Tibial artery (tissue), 4 donors: ENCODE data around the gene CELF4.

Source experiments
- DNase-seq, 2 donors: peaks; one replicate each; pipeline ENCODE4 v3.0.0-alpha.2; 2019
- H3K27ac ChIP-seq, 2 donors: fragments of 200-600 bp; sonication (generic) in 1 of 2; 1 replicate in 1 of 2; 2 replicates in 1 of 2; pipeline ENCODE4 v1.5.1; 2018 to 2019; ENCODE audit warnings: mild to moderate bottlenecking in 1 of 2
- H3K27me3 ChIP-seq, 2 donors: fragments of 200-600 bp; sonication (generic) in 1 of 2; one replicate each; pipeline versions ENCODE4 v1.5.1 to v1.6.0; 2016 to 2019
- H3K36me3 ChIP-seq, 3 donors: fragments of 200-600 bp; sonication (generic) in 2 of 3; one replicate each; pipeline ENCODE4 v1.5.1; 2016 to 2019; ENCODE audit warnings: mild to moderate bottlenecking in 2 of 3
- H3K4me1 ChIP-seq, 4 donors: fragments of 200-600 bp; sonication (generic) in 2 of 4; 1 replicate in 3 of 4; 2 replicates in 1 of 4; pipeline ENCODE4 v1.5.1; 2016 to 2019
- H3K4me3 ChIP-seq, 2 donors: fragments of 200-600 bp; sonication (generic) in 1 of 2; 1 replicate in 1 of 2; 2 replicates in 1 of 2; pipeline ENCODE4 v1.5.1; 2018 to 2019; ENCODE audit warnings: mild to moderate bottlenecking in 2 of 2
- H3K9me3 ChIP-seq, 3 donors: fragments of 200-600 bp; sonication (generic) in 1 of 3; one replicate each; pipeline ENCODE4 v1.5.1; 2016 to 2019
- intact Hi-C: fragments of 100-400 bp; cut with DNase I; formaldehyde crosslinking; loops from one replicate; pipeline ENCODE4 v1.15.0; 2023; ENCODE audit warnings: low total_unique reads
- TF ChIP-seq, protein P1 (sequence below), 2 experiments: fragments of 200-600 bp in 1 of 2; fragments of 450-650 bp in 1 of 2; IDR thresholded peaks; one replicate each; pipeline ENCODE4 v1.5.1; 2017 to 2019; ENCODE audit warnings: antibody characterized with exemption in 2 of 2, mild to moderate bottlenecking in 1 of 2, moderate library complexity in 1 of 2

Gene CELF4

DNA sequence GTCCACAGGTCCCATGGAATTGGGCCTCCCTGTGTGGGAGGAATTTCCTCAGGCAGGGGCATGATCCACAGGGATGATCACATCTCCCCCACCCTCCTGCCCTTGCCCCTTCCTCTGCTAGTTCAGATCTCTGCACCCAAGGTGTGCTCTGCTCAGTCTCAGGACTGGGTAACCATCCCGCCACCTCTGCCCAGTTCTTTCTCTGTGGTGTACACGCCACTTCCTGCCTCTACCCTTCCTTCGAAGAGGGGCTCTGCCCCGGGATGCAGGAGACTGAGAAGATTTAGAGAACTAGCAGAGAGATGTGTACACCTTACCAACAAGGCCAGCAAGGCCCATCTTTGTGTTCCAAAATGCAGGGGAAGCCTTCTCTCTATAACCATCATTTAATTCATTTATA lies 160.4 kb downstream of the CELF4 start:
- DNase-seq = no peak
- TF ChIP-seq, protein P1, sequence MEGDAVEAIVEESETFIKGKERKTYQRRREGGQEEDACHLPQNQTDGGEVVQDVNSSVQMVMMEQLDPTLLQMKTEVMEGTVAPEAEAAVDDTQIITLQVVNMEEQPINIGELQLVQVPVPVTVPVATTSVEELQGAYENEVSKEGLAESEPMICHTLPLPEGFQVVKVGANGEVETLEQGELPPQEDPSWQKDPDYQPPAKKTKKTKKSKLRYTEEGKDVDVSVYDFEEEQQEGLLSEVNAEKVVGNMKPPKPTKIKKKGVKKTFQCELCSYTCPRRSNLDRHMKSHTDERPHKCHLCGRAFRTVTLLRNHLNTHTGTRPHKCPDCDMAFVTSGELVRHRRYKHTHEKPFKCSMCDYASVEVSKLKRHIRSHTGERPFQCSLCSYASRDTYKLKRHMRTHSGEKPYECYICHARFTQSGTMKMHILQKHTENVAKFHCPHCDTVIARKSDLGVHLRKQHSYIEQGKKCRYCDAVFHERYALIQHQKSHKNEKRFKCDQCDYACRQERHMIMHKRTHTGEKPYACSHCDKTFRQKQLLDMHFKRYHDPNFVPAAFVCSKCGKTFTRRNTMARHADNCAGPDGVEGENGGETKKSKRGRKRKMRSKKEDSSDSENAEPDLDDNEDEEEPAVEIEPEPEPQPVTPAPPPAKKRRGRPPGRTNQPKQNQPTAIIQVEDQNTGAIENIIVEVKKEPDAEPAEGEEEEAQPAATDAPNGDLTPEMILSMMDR (IDR thresholded peaks at IDR 0.05) = no peak
- Histone ChIP-seq H3K4me1 (no peaks in the 10 kb centered on the region), H3K36me3 (no peaks in the 10 kb centered on the region), H3K4me3 (no peak overlapping the region), H3K27me3 (peaks cover 0 to 3% of the 10 kb centered on the region in 2 donors), H3K9me3 (no peaks in the 10 kb centered on the region), H3K27ac (no peak overlapping the region)
- intact Hi-C loops = no loop called here

DNA sequence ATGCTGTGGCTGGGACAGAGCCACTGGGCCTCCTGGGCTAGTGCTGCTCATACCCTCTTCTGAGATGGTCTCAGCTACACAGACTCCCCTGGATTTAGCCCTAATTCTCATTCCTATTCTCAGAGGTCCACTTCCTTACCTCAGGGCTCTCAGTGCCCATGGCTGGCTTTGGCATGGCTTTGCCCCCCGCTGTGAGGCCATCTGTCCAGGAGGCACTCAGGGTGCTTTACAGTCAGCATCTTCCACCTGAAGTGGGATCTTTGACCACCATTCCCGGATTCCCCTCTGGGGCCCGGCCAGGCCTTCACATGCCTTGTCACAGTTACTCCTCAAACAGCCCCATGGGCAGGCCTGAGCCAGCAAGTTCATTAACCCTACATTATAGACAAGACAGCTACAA lies 161.8 kb downstream of the CELF4 start:
- Histone ChIP-seq H3K4me3 (no peak overlapping the region), H3K27me3 (peaks cover 0 to 3% of the 10 kb centered on the region in 2 donors), H3K36me3 (no peaks in the 10 kb centered on the region), H3K4me1 (no peaks in the 10 kb centered on the region), H3K27ac (no peak overlapping the region), H3K9me3 (no peaks in the 10 kb centered on the region)
- no peak for DNase-seq
- TF ChIP-seq, protein P1 (IDR thresholded peaks at IDR 0.05) = no peak
- intact Hi-C loops = no loop called here

DNA sequence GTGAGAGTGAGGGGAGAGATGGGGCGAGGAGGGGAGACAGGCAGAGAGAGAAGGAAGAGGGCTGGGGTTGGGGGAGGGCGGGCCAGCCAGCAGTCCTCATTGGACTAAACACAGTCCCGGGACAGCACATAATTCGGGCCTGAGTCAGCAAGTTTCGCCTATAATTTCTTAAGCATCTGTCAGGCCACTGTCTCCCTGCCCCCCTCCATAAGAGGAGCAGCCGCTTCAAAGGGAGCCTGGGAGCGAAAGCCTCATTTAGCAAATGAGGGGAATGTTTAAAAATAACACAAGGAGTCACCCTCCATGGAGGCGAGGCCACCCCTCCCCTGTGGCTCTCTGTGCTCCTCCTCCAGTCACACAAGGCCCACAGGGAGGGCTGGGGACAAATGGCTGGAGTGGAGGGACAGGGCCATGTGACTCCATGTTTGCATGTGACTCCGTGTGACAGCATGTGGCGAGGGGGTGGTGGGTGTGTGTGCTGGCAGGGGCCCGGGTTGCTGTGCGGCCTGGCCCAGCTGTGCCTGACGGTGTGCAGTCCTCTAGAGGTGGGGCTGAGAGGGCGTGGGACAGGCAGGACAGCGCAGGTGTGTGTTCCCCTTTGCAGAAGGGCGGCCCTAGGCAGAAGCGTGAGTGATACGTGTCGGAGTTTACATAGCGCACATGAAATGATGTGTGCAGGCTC lies 162.4 kb downstream of the CELF4 start:
- H3K36me3 ChIP-seq = no peaks in the 10 kb centered on the region
- TF ChIP-seq, protein P1 (IDR thresholded peaks at IDR 0.05) = no peak
- no peak overlapping the region for H3K4me3 ChIP-seq
- no peak for DNase-seq
- H3K27me3 ChIP-seq = peaks cover 0 to 4% of the 10 kb centered on the region in 2 donors
- H3K9me3 ChIP-seq = no peaks in the 10 kb centered on the region
- no peaks in the 10 kb centered on the region for H3K4me1 ChIP-seq
- H3K27ac ChIP-seq = no peak overlapping the region
- intact Hi-C loops = no loop called here

DNA sequence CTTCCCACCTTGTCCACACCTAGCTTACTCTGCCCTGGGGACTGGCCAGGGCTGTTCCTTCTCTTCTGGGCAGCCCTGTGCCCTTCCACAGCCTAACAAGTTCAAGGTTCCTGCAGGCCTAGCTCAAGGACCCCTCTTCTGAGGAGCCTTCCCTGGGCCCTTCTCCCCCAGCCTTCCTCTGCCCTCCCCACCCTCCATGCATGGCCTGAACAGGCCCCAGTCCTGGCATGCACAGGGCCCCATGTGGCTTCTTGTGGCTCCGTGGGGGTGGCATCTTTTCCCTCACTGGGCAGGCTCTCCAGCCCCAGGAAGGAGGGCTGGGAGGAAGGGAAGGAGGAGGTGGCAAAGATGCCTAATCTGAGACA lies 162.9 kb downstream of the CELF4 start:
- Histone ChIP-seq H3K27me3 (peaks cover 0 to 8% of the 10 kb centered on the region in 2 donors), H3K9me3 (no peaks in the 10 kb centered on the region), H3K27ac (no peak overlapping the region), H3K36me3 (no peaks in the 10 kb centered on the region), H3K4me3 (no peak overlapping the region), H3K4me1 (no peaks in the 10 kb centered on the region)
- no peak for DNase-seq
- intact Hi-C loops = no loop called here
- TF ChIP-seq, protein P1 (IDR thresholded peaks at IDR 0.05) = no peak

DNA sequence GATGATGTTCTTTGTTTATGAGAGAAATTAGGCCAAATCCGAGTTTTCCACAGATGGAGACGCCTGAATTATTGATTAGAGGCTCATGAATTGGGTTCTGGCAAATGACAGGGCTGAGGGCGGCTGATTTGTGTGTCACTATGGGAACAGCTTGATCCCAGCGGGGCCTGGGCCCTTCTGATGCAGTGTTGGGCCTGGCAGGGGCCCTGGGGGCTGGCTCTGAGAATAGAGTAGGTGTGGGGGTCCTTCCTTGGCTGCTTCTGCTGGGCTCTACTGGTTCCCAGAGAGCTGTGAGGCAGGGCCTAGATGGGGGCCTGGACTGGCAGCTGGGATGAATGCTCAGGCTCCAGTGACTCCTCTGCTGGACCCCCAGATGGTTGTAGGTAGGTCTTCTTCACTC lies 164.8 kb downstream of the CELF4 start:
- no peak for DNase-seq
- peaks cover 0 to 8% of the 10 kb centered on the region in 2 donors for H3K27me3 ChIP-seq
- intact Hi-C loops = no loop called here
- no peak overlapping the region for H3K27ac ChIP-seq
- no peaks in the 10 kb centered on the region for H3K4me1 ChIP-seq
- H3K36me3 ChIP-seq = no peaks in the 10 kb centered on the region
- no peaks in the 10 kb centered on the region for H3K9me3 ChIP-seq
- TF ChIP-seq, protein P1 (IDR thresholded peaks at IDR 0.05) = no peak
- no peak overlapping the region for H3K4me3 ChIP-seq
